Stimulated activated CD8-positive, alpha-beta memory T cell treated with anti-CD3 and anti-CD28 coated beads, Interleukin-15, amount 100 ng/mL, for 48 hours (primary cell): ENCODE measurements around the gene CYP19A1.

ENCODE experiments used
- DNase-seq, 2 donors: peaks; one replicate each; pipeline ENCODE4 v3.0.0-alpha.2; 2020; ENCODE audit warnings: low read depth in 2 of 2

CYP19A1 gene

GRCh38 chr15:51359981-51360380 lies 21.6 kb upstream of the CYP19A1 start:
- no peak for DNase-seq

DNA sequence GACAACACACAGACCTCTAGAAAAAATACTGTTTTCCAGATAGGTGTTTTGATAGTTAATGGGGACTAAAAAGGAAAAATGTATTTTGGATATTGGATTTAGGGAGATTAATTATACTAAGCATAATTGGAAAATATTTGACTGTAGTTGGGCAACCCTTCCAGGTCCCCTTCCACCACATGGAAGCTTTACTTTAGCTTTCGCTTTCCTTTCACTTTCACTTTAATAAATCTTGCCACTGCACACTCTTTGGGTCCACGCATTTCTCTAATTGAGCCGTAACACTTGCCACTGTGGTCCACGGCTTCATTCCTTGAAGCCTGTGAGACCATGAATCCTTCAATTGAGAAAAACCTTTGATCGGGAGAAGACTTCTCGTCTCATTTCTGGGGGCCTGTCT lies 18.6 kb upstream of the CYP19A1 start:
- DNase-seq: no peak

DNA sequence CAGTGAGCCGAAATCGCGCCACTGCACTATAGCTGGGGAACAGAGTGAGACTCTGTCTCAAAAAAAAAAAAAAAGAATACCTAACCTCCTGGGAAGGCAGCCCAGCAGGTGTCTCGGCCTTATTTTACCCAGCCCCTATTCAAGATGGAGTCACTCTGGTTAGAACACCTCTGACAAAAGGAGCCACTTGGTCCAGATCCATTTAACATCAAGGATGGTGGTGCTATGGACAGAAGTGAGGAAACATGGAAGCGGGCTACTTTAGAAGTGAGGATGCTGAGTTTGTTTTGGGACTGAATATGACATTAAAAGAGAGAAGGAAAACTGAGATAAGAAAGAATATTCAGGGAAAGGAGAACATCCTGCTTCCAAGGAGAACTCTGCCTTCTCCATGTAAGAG lies 17.8 kb upstream of the CYP19A1 start:
- DNase-seq: no peak

GRCh38 chr15:51355096-51355495 lies 16.7 kb upstream of the CYP19A1 start:
- no peak for DNase-seq

DNA sequence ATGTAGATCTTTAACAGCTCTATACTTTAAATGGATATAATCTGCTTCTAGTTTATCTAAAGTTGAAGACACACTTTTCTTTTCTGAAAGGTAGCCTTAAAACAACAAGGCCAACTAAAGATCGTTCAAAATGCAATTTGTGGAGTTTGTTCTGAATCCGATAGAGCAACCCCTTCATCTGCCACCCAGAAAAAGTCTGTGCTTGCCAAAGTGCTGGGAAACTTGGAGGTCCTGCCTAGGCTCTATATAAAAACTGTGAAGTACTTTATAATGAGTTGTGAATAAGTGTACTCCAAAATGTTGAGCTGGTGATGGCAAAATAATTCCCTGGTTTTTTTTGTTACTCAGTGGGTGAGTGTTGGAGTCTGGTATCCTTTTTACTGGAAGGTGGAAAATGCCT lies 15.6 kb upstream of the CYP19A1 start:
- no peak for DNase-seq

DNA sequence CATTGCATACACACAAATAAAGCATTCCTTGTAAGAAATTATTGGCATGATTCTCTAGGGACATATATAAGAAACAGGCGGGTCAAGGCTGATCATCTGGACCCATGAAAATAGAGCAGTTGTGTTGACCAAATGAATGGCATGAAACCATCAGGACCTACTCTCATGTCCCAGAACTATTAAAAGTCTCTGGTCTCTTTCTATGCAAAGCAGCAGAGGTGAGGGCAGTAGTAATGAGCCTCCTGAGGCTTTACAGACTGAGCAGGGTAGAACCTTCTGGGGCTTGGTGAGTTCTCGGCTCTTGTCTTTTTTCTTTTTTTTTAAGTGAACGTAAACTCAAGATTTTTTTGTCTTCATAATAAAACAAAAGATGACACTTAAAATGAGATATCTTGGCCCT lies 12.3 kb upstream of the CYP19A1 start:
- DNase-seq: no peak

DNA sequence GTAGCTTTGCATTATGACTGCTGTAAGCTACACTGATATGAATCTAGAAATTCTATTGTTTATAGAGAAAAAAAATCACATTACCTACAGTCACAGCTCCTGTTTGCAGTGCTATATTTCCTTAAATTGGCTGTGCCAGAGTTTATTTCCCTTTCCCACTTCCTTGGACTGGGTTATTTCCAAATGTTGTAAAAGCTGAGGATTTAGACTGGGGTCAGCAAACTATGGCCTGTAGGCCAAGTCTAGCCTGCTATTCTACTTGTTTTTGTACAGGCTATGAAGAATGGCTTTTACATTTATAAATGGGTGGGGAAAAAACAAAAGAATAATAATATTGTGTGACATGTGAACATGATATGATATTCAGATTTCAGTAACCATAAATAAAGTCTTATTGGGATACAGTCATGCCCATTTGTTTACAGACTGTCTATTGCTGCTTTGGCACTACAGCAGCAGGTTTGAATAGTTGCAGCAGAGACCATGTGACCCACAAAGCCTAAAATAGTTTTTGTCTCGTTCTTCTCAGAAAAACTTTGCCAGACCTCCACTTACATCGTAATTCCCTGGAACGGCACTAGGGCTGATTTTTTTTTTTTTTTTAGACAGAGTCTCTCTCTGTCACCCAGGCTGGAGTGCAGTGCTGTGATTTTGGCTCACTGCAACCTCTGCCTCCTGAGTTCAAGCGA lies 10.9 kb upstream of the CYP19A1 start:
- no peak for DNase-seq

GRCh38 chr15:51348688-51349087 lies 10.3 kb upstream of the CYP19A1 start:
- DNase-seq: no peak

DNA sequence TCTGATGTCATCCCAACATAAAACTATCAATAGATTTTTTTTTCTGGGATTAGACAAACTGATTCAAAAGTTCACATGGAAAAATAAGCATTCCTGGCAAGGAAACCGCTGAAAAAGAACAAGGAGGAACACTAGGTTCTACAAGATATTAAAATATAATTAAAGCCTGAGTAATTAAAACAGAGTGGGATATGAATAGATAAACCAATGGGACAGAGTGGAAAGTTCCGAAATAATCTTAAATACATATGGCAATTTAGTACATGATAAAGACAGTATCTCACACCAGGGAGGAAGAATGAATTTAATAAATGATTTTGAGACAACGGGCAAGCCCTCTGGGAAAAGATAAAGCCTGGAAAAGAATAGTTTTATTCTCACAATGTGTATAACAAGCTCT lies 7.7 kb upstream of the CYP19A1 start:
- no peak for DNase-seq

DNA sequence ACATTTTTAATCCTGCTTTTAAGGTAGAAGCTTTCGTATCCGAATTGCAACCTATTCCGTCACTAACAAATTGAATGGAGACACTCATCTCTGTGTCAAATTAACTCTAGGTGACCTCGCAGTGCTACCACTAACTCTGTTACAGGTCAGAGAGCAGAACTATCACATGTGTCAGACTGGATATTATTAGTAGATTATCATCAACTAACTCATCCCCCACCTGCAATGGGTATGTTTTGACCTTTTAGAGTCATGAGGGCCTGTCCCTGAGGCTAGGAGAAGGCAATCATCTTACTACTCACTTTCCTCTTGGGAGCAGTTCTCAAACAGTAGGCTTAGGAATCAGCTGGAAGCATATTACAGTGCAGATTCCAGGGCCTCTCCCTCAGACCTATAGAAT lies 5.1 kb upstream of the CYP19A1 start:
- no peak for DNase-seq

- no peak for DNase-seq
These were observed 4.0 kb upstream of the CYP19A1 start for GRCh38 chr15:51342227-51342999.

DNA sequence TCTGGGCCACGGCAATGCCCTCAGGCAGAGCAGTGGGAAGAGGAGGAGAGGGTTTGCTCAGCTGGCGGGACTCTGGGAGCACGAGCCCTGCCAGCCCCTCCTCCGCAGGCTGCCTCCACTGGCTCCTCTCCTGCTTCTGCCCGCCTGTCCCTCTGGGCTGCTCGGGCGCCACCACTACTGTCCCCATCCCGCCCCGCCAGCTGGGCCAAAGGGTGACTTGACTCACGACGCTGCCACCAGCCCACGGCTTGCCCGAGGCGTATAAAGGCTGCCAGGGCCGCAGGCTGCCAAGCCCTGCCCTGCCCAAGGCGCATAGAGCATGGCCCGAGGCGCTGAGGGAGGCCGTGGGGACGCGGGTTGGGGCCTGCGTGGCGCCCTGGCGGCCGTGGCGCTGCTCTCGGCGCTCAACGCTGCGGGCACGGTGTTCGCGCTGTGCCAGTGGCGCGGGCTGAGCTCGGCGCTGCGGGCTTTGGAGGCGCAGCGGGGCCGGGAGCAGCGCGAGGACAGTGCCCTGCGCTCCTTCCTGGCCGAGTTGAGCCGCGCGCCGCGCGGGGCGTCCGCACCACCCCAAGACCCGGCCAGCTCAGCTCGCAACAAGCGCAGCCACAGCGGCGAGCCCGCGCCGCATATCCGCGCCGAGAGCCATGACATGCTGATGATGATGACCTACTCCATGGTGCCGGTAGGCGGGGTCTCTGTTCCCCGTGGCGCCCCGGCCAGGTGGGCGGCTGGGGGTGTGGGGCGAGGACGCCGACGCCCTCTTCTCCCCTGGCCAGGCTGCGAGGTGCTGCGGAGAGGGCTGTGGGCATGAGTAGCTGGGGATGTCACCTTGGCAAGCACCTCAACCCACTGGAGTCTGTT lies 3.2 kb upstream of the CYP19A1 start, which contains the start of gene GLDN:
Gene GLDN (plus strand): TSS at position 290 of the 861 bp plus-strand sequence. CDS start 30 bp downstream, at position 320.
- no peak for DNase-seq

DNA sequence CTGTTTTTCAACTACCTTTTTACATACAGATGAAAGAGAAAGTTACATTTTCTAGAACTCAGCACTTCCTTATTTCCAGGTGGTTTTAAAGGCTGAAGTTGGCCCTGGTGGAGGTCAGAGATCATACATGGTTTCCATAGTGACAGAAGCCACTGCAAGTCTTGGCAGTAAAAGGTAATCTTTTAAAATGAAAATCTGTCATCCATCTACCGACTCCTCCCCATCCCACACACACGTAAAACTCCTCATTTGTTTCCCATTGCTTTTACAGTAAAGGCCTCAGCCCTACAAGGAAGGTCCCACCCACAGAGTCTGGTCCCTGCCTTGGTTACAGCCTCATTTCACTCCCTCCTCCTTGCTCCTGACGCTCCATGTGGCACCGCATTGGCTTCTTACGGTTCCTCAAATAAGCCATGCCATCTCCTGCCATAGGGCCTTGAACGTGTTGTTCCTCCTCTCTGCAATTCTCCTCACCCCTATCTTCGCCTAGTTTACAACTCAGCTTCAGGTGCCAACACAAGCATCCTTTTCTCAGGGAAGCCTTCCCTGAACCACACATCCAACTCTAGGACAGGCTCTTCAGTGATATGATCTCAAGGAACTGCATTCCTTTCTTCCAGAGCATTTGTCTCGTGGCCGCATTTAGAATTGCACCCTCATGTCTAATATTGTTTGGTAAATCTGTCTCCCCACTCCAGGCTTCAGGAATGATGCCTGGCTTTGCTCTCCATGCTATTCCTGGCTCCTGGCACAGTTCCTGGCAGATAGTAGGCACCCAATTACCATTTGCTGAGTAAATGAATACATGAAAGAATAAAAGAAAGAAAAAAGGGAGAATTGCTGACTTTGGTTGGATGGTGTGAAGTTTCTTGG lies 2.6 kb downstream of the CYP19A1 start:
- DNase-seq: no peak

GRCh38 chr15:51335087-51335486 lies 3.3 kb downstream of the CYP19A1 start:
- no peak for DNase-seq

DNA sequence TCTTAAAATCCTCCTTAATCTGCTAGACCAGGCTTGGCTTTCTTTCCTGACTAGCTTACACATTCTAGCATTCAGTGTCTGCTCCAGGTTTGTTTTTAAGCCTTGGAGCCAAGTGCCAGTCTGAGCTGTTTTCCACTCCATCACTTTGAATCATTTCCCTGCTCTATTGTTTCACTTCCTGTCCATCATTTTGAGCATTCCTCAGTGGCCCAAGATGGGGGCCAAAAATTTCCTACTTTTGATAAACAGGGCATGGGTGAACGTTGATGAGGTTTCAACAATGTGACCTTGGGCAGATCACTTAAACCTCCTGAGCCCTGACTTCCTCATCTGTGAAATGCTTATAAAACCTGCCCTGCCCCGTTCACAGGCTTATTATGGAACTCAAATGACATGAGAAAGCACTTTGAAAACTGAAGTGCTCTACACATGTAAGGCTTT lies 4.4 kb downstream of the CYP19A1 start:
- no peak for DNase-seq

- DNase-seq: no peak
These were observed 4.8 kb downstream of the CYP19A1 start for GRCh38 chr15:51333571-51333970.

DNA sequence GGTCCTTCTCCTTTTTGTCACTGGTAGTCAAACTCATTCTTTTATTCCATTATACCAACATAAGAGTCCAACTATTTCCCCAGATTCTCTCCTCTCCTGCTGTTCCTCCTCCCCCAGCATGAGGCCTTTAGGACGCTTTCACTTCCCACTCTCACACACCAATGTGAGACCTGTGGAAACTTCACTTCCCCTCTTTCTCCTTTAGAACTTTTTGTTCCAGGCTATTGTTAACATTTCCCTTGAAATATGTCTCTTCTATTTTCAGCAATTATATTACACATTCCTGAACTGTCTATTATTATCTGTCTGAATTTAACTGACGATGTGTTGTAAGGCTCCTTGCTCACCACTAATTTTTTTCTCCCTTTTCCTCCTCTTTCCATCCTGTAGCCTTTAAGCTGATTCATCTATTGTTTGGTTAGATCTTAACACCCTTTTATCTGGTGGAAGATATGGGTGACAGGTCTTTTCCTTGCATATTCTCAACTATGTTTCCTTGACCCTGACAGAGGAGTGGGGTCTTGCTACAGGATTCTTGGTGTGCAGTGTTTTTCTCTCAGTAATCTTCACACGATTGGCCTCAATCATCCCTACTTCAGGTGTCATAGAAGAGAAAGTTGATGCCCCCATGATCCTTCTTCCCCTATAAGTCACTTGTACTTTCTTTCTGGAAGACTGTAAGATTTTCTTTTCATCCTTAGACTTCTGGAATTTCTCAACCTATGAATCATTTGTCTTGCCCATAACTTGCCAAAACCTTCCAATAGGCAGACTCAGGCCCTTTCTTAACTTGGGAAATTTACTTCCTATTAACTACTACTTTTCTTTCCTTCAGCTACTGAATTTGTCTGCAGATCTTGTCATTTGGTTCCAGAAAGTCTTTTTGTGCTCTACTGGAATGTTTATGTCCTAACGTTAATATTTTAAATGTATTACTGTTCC lies 5.9 kb downstream of the CYP19A1 start:
- no peak for DNase-seq

- no peak for DNase-seq
These were observed 7.3 kb downstream of the CYP19A1 start for GRCh38 chr15:51331141-51331540.

DNA sequence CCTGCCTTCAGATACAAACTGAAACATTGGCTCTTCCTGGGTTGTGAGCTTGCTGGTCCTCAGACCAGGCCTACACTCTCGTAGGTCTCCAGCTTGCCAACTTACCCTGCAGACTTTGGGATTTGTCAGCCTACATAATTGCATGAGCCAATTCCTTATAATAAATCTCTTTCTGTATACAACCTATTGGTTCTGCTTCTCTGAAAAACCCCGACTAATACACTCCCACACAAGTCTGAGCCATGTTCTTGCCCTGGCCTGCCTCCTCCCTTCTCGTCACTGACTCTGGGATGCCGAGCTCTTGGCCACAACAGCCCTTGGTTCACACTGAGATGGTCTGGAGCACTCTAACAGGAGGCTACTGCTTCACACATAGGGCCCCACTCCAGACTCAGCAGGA lies 9.5 kb downstream of the CYP19A1 start:
- DNase-seq: no peak

DNA sequence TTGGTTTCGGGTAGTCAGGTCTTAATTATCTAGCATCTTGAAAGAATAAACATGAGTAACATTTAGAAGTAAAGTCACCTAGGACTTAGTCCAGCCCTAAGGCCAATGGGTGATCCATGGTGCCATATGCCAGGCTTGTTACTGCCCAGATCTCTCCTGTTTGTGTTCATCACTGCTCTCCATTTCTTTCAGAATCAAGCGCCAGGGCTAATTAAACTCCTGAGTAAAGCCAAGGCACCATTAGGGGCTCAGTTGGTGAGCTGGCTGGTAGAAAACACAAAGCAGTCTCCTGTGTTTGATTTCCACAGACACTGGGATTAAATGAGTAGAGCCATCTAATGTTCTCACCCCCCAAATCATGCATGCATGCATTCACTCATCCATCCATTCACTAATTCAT lies 11.3 kb downstream of the CYP19A1 start:
- DNase-seq: no peak
